Measurements from ENCODE around the gene CCDC90B.

DNA sequence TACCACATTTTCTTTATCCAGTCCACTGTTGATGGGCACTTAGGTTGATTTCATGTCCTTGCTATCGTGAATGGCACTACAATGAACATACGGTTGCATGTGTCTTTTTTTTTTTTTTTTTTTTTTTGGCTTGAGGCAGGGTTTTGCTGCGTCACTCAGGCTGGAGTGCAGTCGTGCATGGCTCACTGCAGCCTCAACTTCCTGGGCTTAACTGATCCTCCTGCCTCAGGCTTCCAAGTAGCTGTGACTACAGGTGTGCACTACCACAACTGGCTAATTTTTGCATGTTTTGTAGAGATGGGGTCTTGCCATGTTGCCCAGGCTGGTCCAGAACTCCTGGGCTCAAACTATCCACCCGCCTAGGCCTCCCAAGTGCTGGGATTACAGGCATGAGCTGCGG is 1.5 kb upstream of the CCDC90B start:
- TF ChIP-seq GATA3 (IDR thresholded peaks at IDR 0.05; ENCODE audit: low read depth, low read length) = no peak
- TF ChIP-seq GATA2 (IDR thresholded peaks at IDR 0.05; ENCODE audit: low read depth, low read length) = no peak

All from SH-SY5Y (cell line).